SH-SY5Y (cell line): ENCODE results near the gene SAFB2.

Experiments used
- GATA2 ChIP-seq: IDR thresholded peaks from 2 replicates; pipeline ENCODE4 v1.6.1; 2011; ENCODE audit warnings: mild to moderate bottlenecking, low read depth, low read length
- GATA3 ChIP-seq: IDR thresholded peaks from 2 replicates; pipeline ENCODE4 v1.6.1; 2011; ENCODE audit warnings: low read depth, mild to moderate bottlenecking, low read length, moderate library complexity

SAFB2 gene

DNA sequence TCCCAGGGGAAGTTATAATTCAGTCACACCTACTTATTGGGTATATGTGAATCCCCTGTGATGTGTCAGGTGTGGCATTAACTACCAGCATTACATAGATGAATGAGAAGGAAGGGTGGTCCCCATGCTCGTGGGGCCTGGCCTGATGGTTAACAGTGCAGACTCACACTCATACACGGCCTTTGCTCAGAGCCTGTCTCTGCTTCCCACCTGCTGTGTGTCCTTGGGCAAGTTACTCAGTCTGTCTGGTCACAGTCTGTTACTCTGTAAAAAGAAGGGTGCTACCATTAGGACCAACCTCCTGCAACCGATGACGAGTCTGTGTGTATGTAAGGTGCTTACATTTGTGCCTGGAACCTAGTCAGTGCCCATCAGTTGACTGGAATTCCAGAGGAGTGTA, 24.1 kb upstream of the SAFB2 start:
- no peak for TF ChIP-seq GATA3
- no peak for TF ChIP-seq GATA2

DNA sequence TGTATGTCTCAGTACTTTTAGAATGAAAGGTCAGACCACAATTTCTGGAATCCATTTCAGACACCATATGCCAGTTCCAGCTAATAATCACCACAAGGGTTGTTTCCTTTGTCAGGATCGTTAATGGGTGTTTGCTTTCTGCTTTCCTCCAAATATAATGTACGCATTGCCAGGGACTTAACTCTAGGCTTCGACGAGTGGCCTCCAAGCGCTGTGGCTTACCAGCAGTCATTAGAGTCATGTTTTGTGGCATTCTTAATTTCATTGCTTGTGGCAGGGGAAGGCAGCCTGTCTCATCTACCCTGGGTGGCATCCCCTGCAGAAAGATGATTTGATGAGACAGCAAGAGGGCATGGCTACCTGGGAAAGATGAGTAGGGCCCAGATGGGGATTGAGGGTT, 22.8 kb upstream of the SAFB2 start:
- TF ChIP-seq GATA3 (no peak), GATA2 (no peak)

DNA sequence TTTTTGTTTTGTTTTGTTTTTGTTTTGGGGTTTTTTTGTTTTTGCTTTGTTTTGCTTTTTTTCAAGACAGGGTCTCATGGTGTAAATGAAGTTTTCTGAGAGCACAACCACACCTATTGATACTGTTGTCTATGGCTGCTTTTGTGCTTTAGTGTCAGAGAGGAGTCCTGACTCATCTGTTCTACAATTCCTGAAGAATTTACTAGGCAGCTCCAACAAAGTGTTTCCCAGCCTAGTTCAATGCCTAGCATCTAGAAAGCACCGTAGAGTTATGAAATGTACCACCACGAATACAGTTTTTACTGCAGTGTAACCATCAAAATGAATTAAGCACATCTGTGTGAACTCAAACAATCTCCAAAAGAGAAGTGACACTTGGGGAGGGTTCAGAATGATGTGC, 21.5 kb upstream of the SAFB2 start:
- TF ChIP-seq GATA3: no peak
- no peak for TF ChIP-seq GATA2

- TF ChIP-seq GATA2: no peak
Measured at GRCh38 chr19:5643060-5643459, 20.5 kb upstream of the SAFB2 start.

- TF ChIP-seq GATA3: no peak
- TF ChIP-seq GATA2: no peak
Measured at GRCh38 chr19:5642204-5642603, 19.6 kb upstream of the SAFB2 start.

DNA sequence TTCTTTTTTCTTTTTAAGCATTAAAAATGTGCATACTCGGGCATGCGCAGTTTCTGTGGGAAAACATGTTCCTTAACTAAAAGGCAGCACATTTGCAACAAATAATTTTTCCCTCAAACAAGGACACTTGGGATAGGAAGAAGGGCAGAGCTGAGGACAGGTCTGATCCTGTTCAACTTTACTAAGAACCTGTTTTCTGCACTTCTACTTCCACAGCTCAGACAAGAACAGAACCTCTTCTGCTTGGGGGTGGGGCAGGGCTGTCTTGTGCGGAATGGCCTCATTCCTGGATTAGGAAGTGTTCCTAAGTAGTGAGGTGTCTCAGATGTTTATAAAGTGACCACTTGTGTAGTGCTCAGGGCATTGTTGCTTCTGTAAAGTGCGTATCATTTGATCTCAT, 18.6 kb upstream of the SAFB2 start:
- no peak for TF ChIP-seq GATA2
- TF ChIP-seq GATA3: no peak

DNA sequence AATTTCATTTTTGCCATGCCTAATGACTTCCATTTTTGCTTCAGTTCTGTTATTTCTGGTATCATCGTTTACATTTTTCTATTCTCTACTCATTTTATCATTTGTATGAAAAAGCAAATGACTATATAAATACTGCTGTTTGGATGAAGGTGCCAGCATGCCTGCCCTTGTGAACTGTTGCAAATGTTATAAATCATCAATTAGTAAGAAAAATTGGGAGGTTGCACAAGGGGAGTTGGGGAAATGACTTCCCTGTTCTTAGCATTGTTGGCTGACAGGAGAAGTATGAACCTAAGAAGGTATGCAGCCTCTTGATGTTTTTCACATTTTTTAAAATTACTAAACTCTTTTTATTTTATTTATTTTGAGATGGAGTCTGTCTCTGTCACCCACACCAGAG, 15.4 kb upstream of the SAFB2 start:
- TF ChIP-seq GATA3 (no peak), GATA2 (no peak)

DNA sequence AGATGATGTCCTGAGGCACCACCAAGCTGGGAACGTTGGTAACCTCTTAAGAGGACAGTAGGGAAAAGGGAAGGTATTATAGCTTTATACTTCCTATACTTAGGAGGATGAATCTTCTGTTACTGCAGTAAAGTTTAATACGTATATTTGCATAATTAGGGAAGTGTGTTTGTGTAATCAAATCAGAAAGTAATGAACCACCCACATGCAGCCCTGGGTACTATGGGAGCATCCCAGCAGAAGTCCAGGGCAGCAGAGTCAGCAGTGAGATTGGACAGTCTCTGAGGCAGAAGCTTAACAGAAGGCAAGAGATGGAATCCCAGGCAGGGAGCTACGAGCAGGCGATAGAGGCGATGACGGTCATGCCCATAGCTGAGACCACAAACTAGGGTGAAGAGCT, 12.9 kb upstream of the SAFB2 start:
- TF ChIP-seq GATA3: no peak
- TF ChIP-seq GATA2: no peak

DNA sequence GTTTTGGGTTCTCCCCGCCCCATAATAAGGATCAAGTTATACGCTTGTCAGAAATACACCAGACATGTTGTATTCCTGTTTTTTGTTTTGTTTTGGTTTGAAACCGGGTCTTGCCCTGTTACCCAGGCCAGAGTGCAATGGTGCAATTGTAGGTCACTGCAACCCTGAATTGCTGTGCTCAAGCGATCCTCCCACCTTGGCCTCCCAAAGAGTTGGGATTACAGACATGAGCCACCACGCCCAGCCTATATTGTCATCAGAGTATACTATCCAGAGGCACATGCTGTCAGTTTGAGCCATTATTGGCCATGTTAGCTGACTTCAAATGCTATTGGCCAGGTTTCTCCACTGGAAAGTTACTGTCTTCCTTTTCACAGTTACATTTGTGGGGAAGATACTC, 10.1 kb upstream of the SAFB2 start:
- TF ChIP-seq GATA2 (no peak), GATA3 (no peak)

GRCh38 chr19:5632241-5632612, 9.7 kb upstream of the SAFB2 start:
- TF ChIP-seq GATA2 (no peak), GATA3 (no peak)

DNA sequence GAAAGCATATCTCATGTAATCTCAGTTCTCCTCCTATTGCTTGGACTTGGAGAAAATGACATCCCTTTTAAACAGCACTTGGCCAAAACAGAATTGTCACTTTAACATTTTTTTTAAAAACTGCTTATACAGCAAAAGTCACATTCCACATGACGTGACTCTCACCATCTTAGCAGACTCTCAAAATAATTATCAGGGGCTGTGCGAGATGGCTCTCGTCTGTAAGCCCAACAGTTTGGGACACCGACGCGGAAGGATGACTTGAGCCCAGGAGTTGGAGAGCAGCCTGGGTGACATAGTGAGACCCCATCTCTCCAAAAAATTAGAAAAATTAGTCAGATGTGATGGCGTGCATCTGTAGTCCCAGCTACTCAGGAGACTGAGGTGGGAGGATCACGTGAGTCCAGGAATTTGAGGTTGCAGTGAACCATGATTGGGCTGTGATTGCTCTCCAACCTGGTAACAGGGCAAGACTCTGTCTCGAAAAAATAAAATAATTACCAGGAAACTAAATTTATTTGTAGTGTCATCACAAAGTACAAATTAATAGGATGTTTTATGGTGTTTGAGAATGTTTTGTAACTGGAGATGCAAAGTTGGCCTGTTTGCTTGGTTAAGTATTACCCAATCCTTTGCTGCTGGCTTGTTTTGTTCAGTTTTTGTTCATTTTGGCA, 9.1 kb upstream of the SAFB2 start:
- TF ChIP-seq GATA3: no peak
- TF ChIP-seq GATA2: no peak

DNA sequence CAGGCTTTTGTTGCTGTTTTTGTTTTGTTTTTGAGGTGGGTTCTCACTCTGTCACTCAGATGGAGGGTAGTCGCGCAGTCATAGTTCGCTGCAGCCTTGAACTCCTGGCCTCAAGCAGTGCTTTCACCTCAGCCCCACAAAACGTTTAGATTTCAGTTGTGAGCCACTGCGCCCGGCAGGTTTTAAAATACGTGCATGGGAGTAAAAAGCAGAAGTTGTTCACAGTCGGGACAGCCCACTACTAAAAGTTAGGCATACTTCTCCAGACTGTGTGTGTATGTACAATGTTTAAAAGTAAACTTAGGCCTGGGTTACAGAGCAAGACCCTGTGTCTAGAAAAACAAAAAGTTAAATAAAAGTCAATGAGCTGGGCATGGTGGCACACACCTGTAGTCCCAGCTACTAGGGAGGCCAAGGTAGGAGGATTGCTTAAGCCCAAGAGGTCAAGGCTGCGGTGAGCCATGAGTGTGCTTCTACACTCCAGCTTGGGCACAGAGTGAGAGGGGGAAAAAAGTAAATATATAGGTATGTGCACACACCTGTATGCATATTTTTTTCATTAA, 6.4 kb upstream of the SAFB2 start:
- TF ChIP-seq GATA2: no peak
- TF ChIP-seq GATA3: no peak

DNA sequence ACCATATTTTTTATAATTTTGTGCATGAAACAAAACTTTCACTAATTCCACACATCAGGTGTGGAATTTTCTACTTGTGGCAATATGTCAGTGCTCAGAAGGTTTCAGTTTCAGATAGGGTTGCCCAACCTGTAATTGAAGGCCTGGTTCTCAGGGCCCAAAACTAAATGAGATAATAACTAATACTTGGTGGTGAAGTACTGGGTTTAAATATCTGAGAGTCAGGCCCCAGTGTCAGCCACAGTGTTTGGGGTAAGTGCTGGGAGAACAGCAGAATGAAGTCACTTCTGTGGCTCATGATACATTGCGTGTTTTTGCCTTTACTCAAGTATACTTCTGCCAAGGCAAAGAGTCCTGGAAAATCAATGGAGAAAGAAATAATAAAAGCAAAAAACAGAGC, 5.9 kb upstream of the SAFB2 start:
- no peak for TF ChIP-seq GATA2
- no peak for TF ChIP-seq GATA3

- TF ChIP-seq GATA3 (no peak), GATA2 (no peak)
Measured at GRCh38 chr19:5627395-5627904, 4.9 kb upstream of the SAFB2 start.

- TF ChIP-seq GATA3 (no peak), GATA2 (no peak)
Measured at GRCh38 chr19:5625641-5626040, 3.1 kb upstream of the SAFB2 start.
